ENCODE measurements around the gene KRTAP10-3. TPM values are rescaled to one million over a fixed set of nuclear protein-coding genes. Genes with fewer than 3 reads are reported as not detected.

The KRTAP10-3 gene
- total and polyA plus RNA-seq, 9 of the 15 experiments (the other 6 are each of a cell fraction or from before 2014, with no cell fraction given), result not detected

GRCh38 chr21:44510508-44511218 is 47.9 kb downstream of the KRTAP10-3 start (continued):
- TF ChIP-seq CHCHD3 (CRISPR knock-in tag; IDR thresholded peaks at IDR 0.05) (no peak), POU5F1 (IDR thresholded peaks at IDR 0.05; ENCODE audit: borderline replicate concordance, low read depth, low read length, partially characterized antibody) (no peak), E2F6 (IDR thresholded peaks at IDR 0.05; ENCODE audit: borderline replicate concordance in 1 of 2, extremely low read depth in 1 of 2, insufficient read depth in 1 of 2, insufficient read length in 1 of 2, low read depth in 1 of 2, low read length in 1 of 2, poor library complexity in 1 of 2, severe bottlenecking in 1 of 2) (peak in 1 of 2 experiments; percentile 18), CXXC5 (CRISPR knock-in tag; IDR thresholded peaks at IDR 0.05) (peak; percentile 36; the same call in 1 of the 2 replicates), NONO (IDR thresholded peaks at IDR 0.05; ENCODE audit: low read depth in 2 of 2, low read length in 1 of 2) (no peak), MAFK (IDR thresholded peaks at IDR 0.05; ENCODE audit: low read length) (peak; percentile 27; the same call in 1 of the 2 replicates), ZNF699 (CRISPR knock-in tag; IDR thresholded peaks at IDR 0.05; ENCODE audit: insufficient replicate concordance) (no peak), ZNF436 (CRISPR knock-in tag; IDR thresholded peaks at IDR 0.05) (no peak), BCL6 (CRISPR knock-in tag; IDR thresholded peaks at IDR 0.05) (no peak), CHD4 (IDR thresholded peaks at IDR 0.05; ENCODE audit: insufficient read depth, insufficient replicate concordance, low read depth, low read length, poor library complexity, severe bottlenecking) (no peak), MIER1 (IDR thresholded peaks at IDR 0.05; ENCODE audit: low read depth) (no peak), ZNF311 (CRISPR knock-in tag; IDR thresholded peaks at IDR 0.05) (no peak), ATF6 (CRISPR knock-in tag; IDR thresholded peaks at IDR 0.05) (no peak), CTCF (IDR thresholded peaks at IDR 0.05 in 2 of 3, conservative IDR thresholded peaks at IDR 0.05 in 1 of 3; ENCODE audit: insufficient read depth in 2 of 3, low read depth in 1 of 3, low read length in 3 of 3) (peak; percentile 94 to 96 (median 95)), ZNF280A (IDR thresholded peaks at IDR 0.05; ENCODE audit: low read depth, partially characterized antibody) (no peak), STAT5B (CRISPR knock-in tag; IDR thresholded peaks at IDR 0.05) (no peak)
